K562 (cell line): ENCODE data around the gene HMGA1. TPM values are rescaled to one million over a fixed set of nuclear protein-coding genes. Genes with fewer than 3 reads are reported as not detected.

ENCODE experiments used
- CBX1 ChIP-seq: sonication (generic); IDR thresholded peaks from 2 replicates; pipeline ENCODE4 v1.6.1; 2016; ENCODE audit warnings: antibody characterized with exemption, low read depth, mild to moderate bottlenecking
- CHD1 ChIP-seq: fragments of 200-600 bp; sonication (generic); IDR thresholded peaks from one replicate; pipeline ENCODE4 v1.6.1; 2012; ENCODE audit warnings: mild to moderate bottlenecking, moderate library complexity, low read length, inconsistent platforms
- HDGF ChIP-seq: fragments of 450-650 bp; IDR thresholded peaks from 2 replicates; pipeline ENCODE4 v1.6.1; 2016
- NFYB ChIP-seq: IDR thresholded peaks from 2 replicates; pipeline ENCODE4 v1.6.1; 2011; ENCODE audit warnings: mild to moderate bottlenecking, moderate library complexity; ENCODE audit not compliant: insufficient read length; ENCODE audit errors: extremely low read depth
- NR2C2 ChIP-seq, 2 experiments: fragments of 200-800 bp in 1 of 2; sonication (Bioruptor generic) in 1 of 2; sonication (generic) in 1 of 2; formaldehyde crosslinking in 1 of 2; IDR thresholded peaks; 2 replicates each; pipeline versions ENCODE4 v1.6.1 to v1.8.0; 2016 to 2022; ENCODE audit warnings: mild to moderate bottlenecking in 1 of 2, missing compliant biosample characterization in 1 of 2, missing genetic modification characterization in 1 of 2, missing genetic modification reagents in 1 of 2
- PHTF2 ChIP-seq: fragments of 250-450 bp; sonication (Bioruptor Pico); IDR thresholded peaks from 2 replicates; pipeline ENCODE4 v1.5.0; 2021; ENCODE audit warnings: mild to moderate bottlenecking
- STAT6 ChIP-seq: sonication (generic); formaldehyde crosslinking; IDR thresholded peaks from 2 replicates; pipeline ENCODE4 v1.8.1; 2023; ENCODE audit warnings: mild to moderate bottlenecking, missing genetic modification reagents
- USF1 ChIP-seq: sonication (generic); formaldehyde crosslinking; IDR thresholded peaks from 2 replicates; pipeline ENCODE4 v1.9.0; 2022; ENCODE audit warnings: mild to moderate bottlenecking, missing genetic modification reagents
- YY1 ChIP-seq, 3 experiments: IDR thresholded peaks; 2 replicates each; pipeline ENCODE4 v1.6.1; 2011; ENCODE audit warnings: low read length in 2 of 3, mild to moderate bottlenecking in 2 of 3, moderate library complexity in 2 of 3, borderline replicate concordance in 1 of 3, control low read depth in 1 of 3, low read depth in 1 of 3; ENCODE audit not compliant: insufficient read depth in 3 of 3, insufficient replicate concordance in 2 of 3, control insufficient read depth in 1 of 3, insufficient read length in 1 of 3; ENCODE audit errors: extremely low read depth in 1 of 3
- ZBTB1 ChIP-seq: sonication (generic); formaldehyde crosslinking; IDR thresholded peaks from 2 replicates; pipeline ENCODE4 v1.8.1; 2023; ENCODE audit warnings: missing genetic modification reagents, low read depth, mild to moderate bottlenecking, borderline replicate concordance
- ZFP36 ChIP-seq: fragments of 150-350 bp; IDR thresholded peaks from 2 replicates; pipeline ENCODE4 v1.6.1; 2018; ENCODE audit warnings: low read length, low read depth; ENCODE audit not compliant: partially characterized antibody
- ZNF263 ChIP-seq: sonication (generic); formaldehyde crosslinking; IDR thresholded peaks from 2 replicates; pipeline ENCODE4 v1.8.0; 2022; ENCODE audit warnings: mild to moderate bottlenecking, missing genetic modification reagents, borderline replicate concordance
- polyA plus RNA-seq, 8 experiments: library from polyadenylated mRNA; depleted of rRNA in 4 of 8; stranded (reverse) in 5 of 8; unstranded in 3 of 8; fragments of >200 nt; fragmentation: Nextera tagmentation in 2 of 8; fragmentation: Illumina TruSeq in 1 of 8; extraction: Ambion mirVana in 2 of 8; extraction: Trizol in 1 of 8; gene quantifications; 2 replicates each; pipeline versions ENCODE4 v1.2.1 to v1.2.3, GENCODE V29; 2011 to 2014; ENCODE audit warnings: inconsistent platforms in 1 of 8, missing spikeins in 1 of 8
- total RNA-seq, 7 experiments: library from RNA; depleted of rRNA in 6 of 7; stranded (reverse); fragments of >200 nt in 6 of 7; fragmentation: Illumina TruSeq in 2 of 7; extraction: Trizol in 2 of 7; gene quantifications; 2 replicates each; pipeline versions ENCODE4 v1.2.1 to v1.2.3, GENCODE V29; 2011 to 2021; ENCODE audit warnings: low replicate concordance in 1 of 7
- TF ChIP-seq, protein P1 (sequence below), 2 experiments: IDR thresholded peaks in 1 of 2; conservative IDR thresholded peaks in 1 of 2; 2 replicates each; pipeline ENCODE4 v1.6.1; 2016; ENCODE audit warnings: low read depth in 2 of 2, mild to moderate bottlenecking in 1 of 2, missing compliant biosample characterization in 1 of 2, missing genetic modification characterization in 1 of 2, moderate library complexity in 1 of 2
- TF ChIP-seq, protein P2 (sequence below): fragments of 450-650 bp; IDR thresholded peaks from 2 replicates; pipeline ENCODE4 v1.6.1; 2017; ENCODE audit warnings: antibody characterized with exemption
- TF ChIP-seq, protein P3 (sequence below): sonication (generic); formaldehyde crosslinking; IDR thresholded peaks from 2 replicates; pipeline ENCODE4 v1.8.1; 2023; ENCODE audit warnings: mild to moderate bottlenecking, missing genetic modification reagents, moderate library complexity

HMGA1 gene
- total and polyA plus RNA-seq, 9 of the 15 experiments (the other 6 are each of a cell fraction or from before 2014, with no cell fraction given) = 27.8 to 1,947 (median 594) TPM

- TF ChIP-seq STAT6 (CRISPR knock-in tag) (no peak), USF1 (CRISPR knock-in tag) (peak; percentile 87), CHD1 (no peak), NFYB (peak; percentile 29), PHTF2 (CRISPR knock-in tag) (no peak), ZNF263 (peak; percentile 90), ZFP36 (peak; percentile 68), YY1 (IDR thresholded peaks at IDR 0.05; ENCODE audit: borderline replicate concordance in 1 of 3, control insufficient read depth in 1 of 3, extremely low read depth in 1 of 3, insufficient read depth in 3 of 3, insufficient read length in 1 of 3, insufficient replicate concordance in 2 of 3, low read depth in 1 of 3, low read length in 2 of 3) (peak; percentile 67 to 93 (median 77)), CBX1 (0 out of 2 replicates have a peak, but pooled peaks have one; percentile 37), ZBTB1 (CRISPR knock-in tag) (no peak), HDGF (0 out of 2 replicates have a peak, but pooled peaks have one; percentile 49), NR2C2 (CRISPR knock-in tag; IDR thresholded peaks at IDR 0.05) (no peak), NR2C2 (tag; IDR thresholded peaks at IDR 0.05) (peak; percentile 53; the same call in 1 of the 2 replicates)
- TF ChIP-seq, protein P1, sequence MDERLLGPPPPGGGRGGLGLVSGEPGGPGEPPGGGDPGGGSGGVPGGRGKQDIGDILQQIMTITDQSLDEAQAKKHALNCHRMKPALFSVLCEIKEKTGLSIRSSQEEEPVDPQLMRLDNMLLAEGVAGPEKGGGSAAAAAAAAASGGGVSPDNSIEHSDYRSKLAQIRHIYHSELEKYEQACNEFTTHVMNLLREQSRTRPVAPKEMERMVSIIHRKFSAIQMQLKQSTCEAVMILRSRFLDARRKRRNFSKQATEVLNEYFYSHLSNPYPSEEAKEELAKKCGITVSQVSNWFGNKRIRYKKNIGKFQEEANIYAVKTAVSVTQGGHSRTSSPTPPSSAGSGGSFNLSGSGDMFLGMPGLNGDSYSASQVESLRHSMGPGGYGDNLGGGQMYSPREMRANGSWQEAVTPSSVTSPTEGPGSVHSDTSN (CRISPR knock-in tag; IDR thresholded peaks at IDR 0.05; ENCODE audit: low read depth) = no peak
- TF ChIP-seq, protein P1 (tag; conservative IDR thresholded peaks at IDR 0.05; ENCODE audit: low read depth) = no peak
- TF ChIP-seq, protein P2, sequence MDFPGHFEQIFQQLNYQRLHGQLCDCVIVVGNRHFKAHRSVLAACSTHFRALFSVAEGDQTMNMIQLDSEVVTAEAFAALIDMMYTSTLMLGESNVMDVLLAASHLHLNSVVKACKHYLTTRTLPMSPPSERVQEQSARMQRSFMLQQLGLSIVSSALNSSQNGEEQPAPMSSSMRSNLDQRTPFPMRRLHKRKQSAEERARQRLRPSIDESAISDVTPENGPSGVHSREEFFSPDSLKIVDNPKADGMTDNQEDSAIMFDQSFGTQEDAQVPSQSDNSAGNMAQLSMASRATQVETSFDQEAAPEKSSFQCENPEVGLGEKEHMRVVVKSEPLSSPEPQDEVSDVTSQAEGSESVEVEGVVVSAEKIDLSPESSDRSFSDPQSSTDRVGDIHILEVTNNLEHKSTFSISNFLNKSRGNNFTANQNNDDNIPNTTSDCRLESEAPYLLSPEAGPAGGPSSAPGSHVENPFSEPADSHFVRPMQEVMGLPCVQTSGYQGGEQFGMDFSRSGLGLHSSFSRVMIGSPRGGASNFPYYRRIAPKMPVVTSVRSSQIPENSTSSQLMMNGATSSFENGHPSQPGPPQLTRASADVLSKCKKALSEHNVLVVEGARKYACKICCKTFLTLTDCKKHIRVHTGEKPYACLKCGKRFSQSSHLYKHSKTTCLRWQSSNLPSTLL = no peak
- TF ChIP-seq, protein P3, sequence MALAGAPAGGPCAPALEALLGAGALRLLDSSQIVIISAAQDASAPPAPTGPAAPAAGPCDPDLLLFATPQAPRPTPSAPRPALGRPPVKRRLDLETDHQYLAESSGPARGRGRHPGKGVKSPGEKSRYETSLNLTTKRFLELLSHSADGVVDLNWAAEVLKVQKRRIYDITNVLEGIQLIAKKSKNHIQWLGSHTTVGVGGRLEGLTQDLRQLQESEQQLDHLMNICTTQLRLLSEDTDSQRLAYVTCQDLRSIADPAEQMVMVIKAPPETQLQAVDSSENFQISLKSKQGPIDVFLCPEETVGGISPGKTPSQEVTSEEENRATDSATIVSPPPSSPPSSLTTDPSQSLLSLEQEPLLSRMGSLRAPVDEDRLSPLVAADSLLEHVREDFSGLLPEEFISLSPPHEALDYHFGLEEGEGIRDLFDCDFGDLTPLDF = no peak
Measured at GRCh38 chr6:34200340-34200971, 36.2 kb upstream of the HMGA1 start (continued).
